Tibial nerve (tissue), 4 donors: ENCODE data around the gene PSD2. TPM values are rescaled to one million over a fixed set of nuclear protein-coding genes. Genes with fewer than 3 reads are reported as not detected.

Experiments
- DNase-seq, 2 donors: peaks; one replicate each; pipeline ENCODE4 v3.0.0-alpha.2; 2019; ENCODE audit warnings: low spot score in 2 of 2
- H3K27ac ChIP-seq, 4 donors: fragments of 200-600 bp; sonication (generic) in 3 of 4; one replicate each; pipeline ENCODE4 v1.5.1; 2017 to 2019; ENCODE audit warnings: mild to moderate bottlenecking in 1 of 4
- H3K27me3 ChIP-seq, 2 donors: fragments of 200-600 bp; sonication (generic) in 1 of 2; one replicate each; pipeline versions ENCODE4 v1.5.1 to v1.6.0; 2017 to 2019
- H3K36me3 ChIP-seq, 3 donors: fragments of 200-600 bp; sonication (generic); one replicate each; pipeline ENCODE4 v1.5.1; 2018 to 2019
- H3K4me1 ChIP-seq, 4 donors: fragments of 200-600 bp; sonication (generic) in 3 of 4; one replicate each; pipeline ENCODE4 v1.5.1; 2017 to 2019
- H3K4me3 ChIP-seq, 4 donors: fragments of 200-600 bp; sonication (generic) in 3 of 4; one replicate each; pipeline ENCODE4 v1.5.1; 2017 to 2019; ENCODE audit warnings: mild to moderate bottlenecking in 1 of 4, moderate library complexity in 1 of 4
- H3K9me3 ChIP-seq, 4 donors: fragments of 200-600 bp; sonication (generic) in 3 of 4; one replicate each; pipeline ENCODE4 v1.5.1; 2017 to 2019
- CTCF ChIP-seq, 5 experiments: fragments of 200-600 bp in 3 of 5; fragments of 450-650 bp in 2 of 5; sonication (generic) in 3 of 5; IDR thresholded peaks; one replicate each; pipeline ENCODE4 v1.5.1; 2016 to 2019; ENCODE audit warnings: antibody characterized with exemption in 5 of 5, mild to moderate bottlenecking in 3 of 5, moderate library complexity in 2 of 5
- EP300 ChIP-seq, 2 donors: sonication (generic); formaldehyde crosslinking; IDR thresholded peaks; one replicate each; pipeline ENCODE4 v1.6.1; 2017; ENCODE audit warnings: antibody characterized with exemption in 2 of 2, mild to moderate bottlenecking in 1 of 2
- POLR2A ChIP-seq, 2 donors: fragments of 450-650 bp; IDR thresholded peaks; one replicate each; pipeline ENCODE4 v1.6.1; 2017; ENCODE audit warnings: antibody characterized with exemption in 2 of 2, mild to moderate bottlenecking in 2 of 2, moderate library complexity in 2 of 2
- whole genome bisulfite sequencing, 2 donors: methylation state at CpG; one replicate each; pipeline ENCODE4 v1.1.5; 2018; 5-methylcytosine and 5-hydroxymethylcytosine counted together
- total RNA-seq, 4 donors: library from RNA; depleted of rRNA; stranded (reverse); fragments of >200 nt; gene quantifications; one replicate each; pipeline ENCODE4 v1.1.0, GENCODE V29; 2016

PSD2 gene
- total RNA-seq, 4 donors from 2014 or later = under 0.01 to 0.30 (median 0.21) TPM; not detected in 1

DNA sequence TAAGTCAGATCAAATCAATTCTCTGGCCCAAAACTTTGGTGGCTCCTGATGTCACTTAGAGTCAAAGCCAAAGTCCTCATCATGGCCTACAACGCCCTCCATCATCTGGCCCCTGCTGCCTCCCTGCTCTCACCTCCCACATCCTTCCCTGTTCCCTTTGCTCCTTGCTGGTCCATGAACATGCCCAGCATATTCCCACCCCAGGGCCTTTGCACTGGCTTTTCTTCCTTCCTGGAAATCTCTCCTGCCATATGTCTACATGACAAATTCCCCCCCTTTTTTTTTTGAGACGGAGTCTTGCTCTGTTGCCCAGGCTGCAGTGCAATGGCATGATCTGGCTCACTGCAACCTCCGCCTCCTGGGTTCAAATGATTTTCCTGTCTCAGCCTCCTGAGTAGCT lies 11.1 kb upstream of the PSD2 start:
- DNase-seq = no peak
- 96 to 97% methylated on average over 3 of the region's 3 CpGs for WGBS, 2 donors

DNA sequence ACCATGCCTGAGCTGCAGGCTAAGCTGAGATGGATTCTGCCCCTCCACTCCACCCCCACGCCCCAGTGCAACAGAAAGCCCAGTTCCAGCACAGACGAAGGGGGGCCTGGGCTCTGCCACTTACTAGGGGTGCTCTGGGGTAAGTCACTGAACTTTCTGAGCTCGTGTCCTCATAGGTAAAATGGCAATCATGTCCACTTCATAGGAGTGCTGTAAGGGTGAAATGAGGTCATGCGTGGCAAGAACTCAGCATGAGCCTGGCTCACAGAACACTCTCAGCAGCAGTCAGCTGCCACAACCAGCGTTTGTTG lies 8.4 kb upstream of the PSD2 start:
- Histone ChIP-seq H3K9me3 (no peaks in the 10 kb centered on the region), H3K27ac (peak overlapping the region in 1 of 4 donors; percentile 89), H3K36me3 (no peaks in the 10 kb centered on the region), H3K4me1 (peaks cover 0 to 21% (median 2%) of the 10 kb centered on the region in 4 donors), H3K27me3 (no peaks in the 10 kb centered on the region), H3K4me3 (peak overlapping the region in 3 of 4 donors; percentile 44 to 65 (median 63))
- TF ChIP-seq CTCF (IDR thresholded peaks at IDR 0.05) (no peak), EP300 (IDR thresholded peaks at IDR 0.05) (no peak), POLR2A (IDR thresholded peaks at IDR 0.05) (no peak)
- WGBS, 2 donors = 12 to 13% methylated on average over 5 of the region's 5 CpGs
- DNase-seq = no peak

More for the DNA sequence above, 11.1 kb upstream of the PSD2 start:
- Histone ChIP-seq H3K27ac (no peak overlapping the region), H3K36me3 (no peaks in the 10 kb centered on the region), H3K4me3 (no peak overlapping the region), H3K27me3 (no peaks in the 10 kb centered on the region), H3K9me3 (no peaks in the 10 kb centered on the region), H3K4me1 (peaks cover 0 to 21% (median 2%) of the 10 kb centered on the region in 4 donors)
- TF ChIP-seq EP300 (IDR thresholded peaks at IDR 0.05) (no peak), POLR2A (IDR thresholded peaks at IDR 0.05) (no peak), CTCF (IDR thresholded peaks at IDR 0.05) (no peak)

DNA sequence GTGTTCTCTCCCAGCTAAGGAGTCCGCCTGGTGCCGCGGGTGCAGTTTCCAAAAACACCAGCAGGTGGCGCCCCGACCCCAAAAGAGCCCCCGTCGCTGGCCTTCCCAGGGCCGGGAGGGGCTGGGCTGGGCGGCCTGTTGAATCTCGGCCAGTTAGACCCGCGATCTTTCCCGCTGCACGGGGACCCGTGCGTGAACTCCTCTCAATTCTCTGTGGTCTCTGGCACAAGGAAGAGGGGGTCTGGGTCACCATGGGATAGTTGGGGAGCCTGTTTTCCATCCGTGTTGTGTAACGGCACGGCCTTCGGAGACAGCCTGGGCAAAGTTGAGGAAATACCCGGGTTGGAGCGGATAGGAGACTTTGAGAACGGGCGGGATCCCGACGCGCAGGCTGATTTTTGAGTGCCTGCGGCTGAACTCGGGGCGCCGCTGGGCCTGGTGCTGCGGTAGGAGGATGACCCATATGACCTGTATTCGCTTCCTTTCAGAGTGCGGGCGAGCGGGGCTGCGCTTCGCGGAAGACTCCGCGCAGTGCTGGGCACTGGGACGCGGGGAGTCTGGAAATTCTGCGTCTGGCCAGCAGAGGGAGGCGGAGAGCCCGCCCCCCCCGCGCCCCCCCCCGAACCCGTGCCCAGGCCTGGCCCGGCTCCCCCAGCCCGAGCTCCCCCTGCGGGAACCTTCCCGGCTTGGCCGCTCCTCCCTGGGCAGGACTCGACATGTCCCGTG lies 7.9 kb upstream of the PSD2 start:
- no peaks in the 10 kb centered on the region for H3K27me3 ChIP-seq
- no peaks in the 10 kb centered on the region for H3K9me3 ChIP-seq
- TF ChIP-seq POLR2A (IDR thresholded peaks at IDR 0.05) (no peak), EP300 (IDR thresholded peaks at IDR 0.05) (peak in 1 of 2 donors; percentile 18), CTCF (IDR thresholded peaks at IDR 0.05) (peak; percentile 92 to 99 (median 97))
- 0% methylated on average over 27 to 41 of the region's 57 CpGs for WGBS, 2 donors
- peak overlapping the region; percentile 68 to 89 (median 81) for H3K27ac ChIP-seq
- H3K36me3 ChIP-seq = no peaks in the 10 kb centered on the region
- DNase-seq = peak; percentile 80 to 92
- peak overlapping the region; percentile 44 to 65 (median 60) for H3K4me3 ChIP-seq
- peaks cover 0 to 21% (median 2%) of the 10 kb centered on the region in 4 donors for H3K4me1 ChIP-seq

GRCh38 chr5:139788294-139788910 lies 7.2 kb upstream of the PSD2 start:
- peak overlapping the region; percentile 68 to 89 (median 81) for H3K27ac ChIP-seq
- H3K36me3 ChIP-seq = no peaks in the 10 kb centered on the region
- H3K9me3 ChIP-seq = no peaks in the 10 kb centered on the region
- no peaks in the 10 kb centered on the region for H3K27me3 ChIP-seq
- TF ChIP-seq CTCF (IDR thresholded peaks at IDR 0.05) (peak in 1 of 5 experiments; percentile 20), POLR2A (IDR thresholded peaks at IDR 0.05) (no peak)
- H3K4me1 ChIP-seq = peaks cover 0 to 21% (median 2%) of the 10 kb centered on the region in 4 donors
- H3K4me3 ChIP-seq = peak overlapping the region; percentile 44 to 65 (median 60)
- peak in 1 of 2 donors; percentile 16 for DNase-seq
- 14 to 16% methylated on average over 9 to 24 of the region's 32 CpGs for WGBS, 2 donors
